IPS-18c (cell line): ENCODE data around the gene CARS1.

Experiments
- H3K4me3 ChIP-seq: 2 replicates; pipeline ENCODE4 v1.7.0; 2013; ENCODE audit warnings: low read depth, mild to moderate bottlenecking, low read length, moderate library complexity; ENCODE audit not compliant: insufficient read depth
- H3K9me3 ChIP-seq: one replicate; pipeline ENCODE4 v1.6.1; 2013; ENCODE audit warnings: mild to moderate bottlenecking, low read length, moderate library complexity; ENCODE audit not compliant: control insufficient read depth, insufficient read depth

CARS1 gene

DNA sequence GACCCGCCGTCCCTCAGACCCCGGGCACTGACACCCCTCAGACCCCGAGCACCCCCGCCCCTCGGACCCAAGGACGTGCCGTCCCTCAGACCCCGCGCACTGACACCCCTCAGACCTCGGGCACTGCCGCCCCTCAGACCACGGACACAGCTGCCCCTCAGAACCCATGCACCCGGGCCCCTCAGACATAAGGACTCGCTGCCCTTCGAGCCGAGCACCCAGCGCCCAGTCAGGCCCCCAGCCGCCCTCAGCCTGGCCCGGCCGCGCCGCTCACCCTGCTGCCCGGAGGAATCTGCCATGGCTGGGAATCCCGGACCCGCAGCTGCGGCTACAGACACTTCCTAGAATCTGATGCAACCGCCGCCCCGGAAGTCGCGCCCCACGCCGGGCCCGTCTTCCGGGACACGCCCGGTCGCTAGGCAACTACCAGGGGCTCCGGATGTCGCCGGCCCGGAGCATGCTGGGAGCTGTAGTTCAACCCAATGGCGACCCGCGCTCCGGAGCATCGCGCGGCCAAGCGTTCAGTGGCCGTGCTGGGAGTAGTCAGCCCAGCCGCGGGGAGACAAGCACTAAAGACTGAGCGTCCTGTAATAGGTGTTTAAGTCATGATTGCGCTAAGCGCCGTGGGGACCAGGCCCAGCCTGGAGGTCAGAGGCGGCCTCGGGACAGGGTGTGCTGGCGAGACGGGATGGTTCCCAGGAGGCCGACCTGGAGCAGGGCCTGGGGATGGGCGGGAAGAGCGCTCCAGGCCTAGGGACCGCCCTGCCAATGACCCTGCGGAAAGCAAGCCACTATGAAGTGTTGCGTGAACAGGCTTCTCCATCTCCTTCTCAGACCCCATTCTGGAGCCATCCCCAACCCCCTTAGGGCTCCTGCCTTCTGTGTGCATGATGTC is at the start of gene CARS1:
Gene CARS1 (minus strand): TSS at position 355 of the 895 bp plus-strand sequence. CDS start 56 bp downstream, at position 299.
- Histone ChIP-seq H3K4me3 (peak within 1 kb of the TSS; percentile 96), H3K9me3 (no peaks in the 10 kb centered on the region)

DNA sequence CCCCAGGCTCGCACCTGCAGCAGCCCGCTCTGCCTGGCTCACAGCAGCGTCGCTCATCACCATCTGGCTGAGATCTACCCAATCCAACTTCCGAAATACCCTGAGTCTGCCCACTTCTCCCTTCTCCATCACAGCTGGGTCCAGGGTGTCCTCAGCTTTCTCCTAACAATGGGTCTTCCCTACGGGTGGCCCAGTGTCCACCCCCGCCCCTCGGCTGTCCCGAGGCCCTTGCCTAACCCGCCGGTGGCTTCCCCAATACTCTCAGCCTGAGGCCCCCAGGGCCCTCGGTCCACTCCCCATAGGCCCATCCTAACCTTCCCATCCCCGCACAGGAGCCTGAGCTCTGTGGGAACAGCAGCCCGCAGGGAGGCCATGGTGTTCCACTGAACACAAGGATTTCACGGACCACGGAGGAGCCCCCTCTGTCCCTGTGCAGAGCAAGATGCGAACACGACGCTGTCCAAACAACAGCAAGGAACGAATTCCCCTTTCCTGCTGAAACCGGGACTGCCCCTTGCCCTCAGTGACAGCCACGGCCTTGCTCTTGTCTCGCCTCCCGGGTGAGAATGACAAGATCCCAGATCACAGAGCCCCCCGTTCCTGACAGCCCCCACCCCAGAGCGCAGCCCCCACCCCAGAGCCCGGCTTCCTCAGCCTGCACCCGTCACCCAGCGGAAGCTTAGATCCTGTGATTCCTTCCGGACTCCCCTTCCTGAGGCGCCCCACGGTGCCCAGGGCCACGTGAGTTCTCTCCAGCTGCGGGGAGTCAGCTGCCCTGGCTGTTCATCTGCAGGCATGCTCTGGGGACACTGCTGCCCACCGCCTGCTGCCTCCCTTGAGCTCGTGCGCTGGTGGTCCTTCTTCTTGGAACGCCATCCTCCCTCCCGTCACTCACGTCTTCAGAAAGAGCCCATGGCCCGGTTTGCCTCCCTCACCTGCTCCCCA is 48.8 kb upstream of the CARS1 start:
- Histone ChIP-seq H3K4me3 (no peak overlapping the region), H3K9me3 (peaks cover 2% of the 10 kb centered on the region)

DNA sequence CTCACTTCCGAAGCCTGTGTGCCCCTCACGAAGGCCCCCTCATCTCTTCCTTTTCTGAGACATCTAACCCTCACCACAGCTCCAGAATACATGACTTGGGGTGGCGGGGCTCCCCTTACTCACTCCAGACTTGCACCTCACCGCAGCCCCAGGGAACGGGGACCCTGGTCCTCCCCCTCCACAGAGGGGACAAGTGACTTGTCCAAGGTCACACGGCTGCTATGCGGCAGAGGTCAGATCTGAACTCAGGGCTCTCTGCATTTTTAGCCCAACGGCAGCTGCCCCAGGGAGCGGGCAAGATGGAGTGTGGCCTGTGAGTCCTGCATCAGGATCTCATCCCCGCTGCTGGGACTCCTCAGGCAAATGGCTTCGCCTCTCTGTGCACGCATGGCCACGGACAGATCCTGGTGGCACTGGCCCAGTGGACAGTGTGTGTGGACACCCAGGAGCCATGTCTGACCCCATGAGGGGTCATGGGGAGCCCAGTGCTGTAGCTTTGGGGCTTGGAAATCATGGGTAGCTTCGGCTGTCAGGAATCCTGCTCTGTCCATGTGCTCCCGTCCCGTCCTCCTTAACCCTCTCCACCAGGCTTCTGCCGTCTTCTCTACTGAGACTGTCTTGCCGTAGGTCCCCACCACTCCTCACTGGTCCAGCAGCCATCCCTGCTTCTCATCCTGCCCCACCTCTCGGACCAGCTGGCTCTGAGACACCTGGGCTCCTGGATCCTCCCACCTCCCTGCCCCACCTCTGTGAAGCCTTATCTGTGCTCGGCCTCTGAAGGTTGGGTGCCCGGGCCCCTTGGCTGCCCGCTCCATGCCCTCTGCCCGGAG is 48.0 kb upstream of the CARS1 start:
- no peak overlapping the region for H3K4me3 ChIP-seq
- peaks cover 2% of the 10 kb centered on the region for H3K9me3 ChIP-seq

DNA sequence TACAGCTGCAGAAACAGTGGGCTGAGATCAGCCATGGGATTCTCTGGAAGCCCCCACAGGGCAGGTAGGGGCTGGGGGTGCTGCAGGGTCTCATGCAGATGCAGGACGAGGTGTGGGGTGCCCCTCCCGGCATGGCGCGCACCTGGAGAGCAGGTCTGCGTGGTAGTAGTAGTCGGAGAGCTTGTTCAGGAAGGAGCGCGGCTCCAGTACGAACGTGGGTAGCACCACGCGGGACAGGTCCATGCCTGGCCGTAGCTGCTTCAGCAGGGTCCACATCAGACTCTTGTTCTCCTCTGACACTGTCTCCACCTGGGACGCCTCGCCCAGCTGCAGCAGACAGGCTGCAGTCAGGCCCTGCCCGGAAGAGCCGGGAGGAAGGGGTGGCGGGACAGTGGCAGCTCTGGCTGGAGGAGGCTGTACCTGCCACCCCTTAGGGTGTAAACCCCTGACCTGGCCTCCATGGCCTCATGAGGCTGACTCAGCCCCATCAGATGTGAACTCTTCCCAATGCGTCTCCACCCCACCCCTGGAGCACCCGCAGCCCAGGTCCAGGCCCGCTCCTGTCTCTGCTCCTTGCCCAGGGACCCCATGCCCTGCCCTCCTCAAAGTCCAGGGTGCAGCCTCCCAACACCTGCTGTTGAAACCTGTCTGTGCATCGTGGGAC is 47.0 kb upstream of the CARS1 start:
- peaks cover 2% of the 10 kb centered on the region for H3K9me3 ChIP-seq
- no peak overlapping the region for H3K4me3 ChIP-seq

DNA sequence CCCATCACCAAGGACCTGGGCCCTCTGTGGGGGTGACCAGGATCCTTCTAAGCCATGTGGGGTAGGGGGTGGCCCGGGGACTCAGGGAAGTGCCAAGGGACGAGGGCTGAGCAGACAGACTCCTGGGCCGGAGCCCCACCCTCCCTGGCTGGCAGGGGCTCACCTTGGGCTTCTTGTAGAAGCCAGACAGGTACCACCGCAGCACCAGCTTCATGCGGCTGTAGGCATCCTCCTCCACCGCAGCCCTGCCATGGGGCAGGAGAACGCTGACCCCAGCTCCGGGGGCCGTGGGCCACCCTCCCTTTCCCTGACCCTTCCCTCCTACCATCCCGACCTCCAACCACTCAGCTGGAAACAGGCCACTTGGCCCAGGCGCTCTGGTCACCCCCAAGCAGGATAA is 45.9 kb upstream of the CARS1 start:
- peaks cover 2% of the 10 kb centered on the region for H3K9me3 ChIP-seq
- H3K4me3 ChIP-seq = no peak overlapping the region

DNA sequence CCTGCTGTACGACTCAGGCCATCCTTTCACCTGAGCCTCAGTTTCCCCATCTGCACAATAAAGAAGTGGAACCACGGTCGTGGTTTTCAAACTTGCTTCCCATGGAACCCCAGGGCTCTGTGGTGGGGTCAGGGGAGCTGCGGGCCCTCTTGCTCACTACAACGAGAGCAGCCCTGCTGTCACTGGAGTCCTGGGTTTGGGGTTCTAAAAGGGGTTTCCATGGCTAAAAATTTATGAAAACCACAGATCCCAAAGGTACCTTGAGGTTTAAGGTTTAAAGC is 45.4 kb upstream of the CARS1 start:
- Histone ChIP-seq H3K4me3 (no peak overlapping the region), H3K9me3 (peaks cover under 1% of the 10 kb centered on the region)

DNA sequence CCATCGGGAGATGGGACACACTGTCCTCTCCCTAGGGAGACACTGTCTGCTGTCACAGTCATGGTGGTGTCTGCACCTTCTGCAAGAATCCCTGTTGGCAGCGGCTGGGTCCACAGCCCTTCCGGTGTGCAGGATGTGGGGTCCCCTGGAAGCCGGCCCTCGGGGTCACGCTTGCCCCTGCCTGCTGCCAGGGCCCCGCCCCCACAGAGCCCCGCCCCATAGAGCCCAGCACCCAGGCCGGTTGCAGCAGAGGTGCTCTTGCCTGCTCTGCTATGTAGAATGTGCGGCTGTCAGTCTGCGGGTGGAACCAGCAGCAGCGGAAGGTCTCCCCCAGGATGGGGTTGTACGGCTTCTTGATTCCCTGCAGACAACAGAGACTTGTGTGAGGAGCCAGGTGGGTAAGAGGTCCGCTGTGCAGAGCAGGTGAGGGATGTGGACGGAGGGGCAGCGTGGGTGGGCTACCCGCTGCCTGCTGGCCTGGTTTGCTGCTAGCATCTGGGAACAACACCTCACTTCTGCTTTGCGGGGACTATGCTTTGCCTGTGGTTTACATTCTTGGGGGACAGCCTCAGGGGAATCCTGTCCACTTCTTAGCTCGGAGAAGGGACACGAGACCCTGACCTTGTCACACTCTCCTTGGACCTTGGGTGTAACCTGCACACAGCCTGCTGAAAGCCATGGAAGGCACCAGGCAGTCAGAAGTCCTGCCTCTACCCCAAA is 44.9 kb upstream of the CARS1 start:
- H3K9me3 ChIP-seq = no peaks in the 10 kb centered on the region

DNA sequence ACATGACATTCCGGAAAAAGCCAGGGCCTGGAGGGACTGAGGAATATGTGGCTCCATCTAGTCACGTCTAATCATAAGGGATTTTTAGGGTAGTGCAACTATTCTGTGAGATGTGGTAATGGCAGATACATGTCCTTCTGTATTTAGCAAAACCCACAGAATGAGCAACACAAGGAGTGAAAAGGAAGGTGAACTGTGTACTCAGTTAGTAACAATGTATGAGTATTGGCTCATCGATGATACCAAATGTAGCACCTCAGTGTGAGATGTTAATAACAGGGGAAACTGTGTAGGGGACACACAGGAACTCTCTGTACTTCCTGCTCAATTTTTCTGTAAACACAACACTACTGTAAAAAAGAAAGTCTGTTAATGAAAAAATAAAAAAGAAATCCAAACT is 42.0 kb upstream of the CARS1 start:
- no peak overlapping the region for H3K4me3 ChIP-seq

More for the DNA sequence above, 44.9 kb upstream of the CARS1 start:
- H3K4me3 ChIP-seq = no peak overlapping the region

DNA sequence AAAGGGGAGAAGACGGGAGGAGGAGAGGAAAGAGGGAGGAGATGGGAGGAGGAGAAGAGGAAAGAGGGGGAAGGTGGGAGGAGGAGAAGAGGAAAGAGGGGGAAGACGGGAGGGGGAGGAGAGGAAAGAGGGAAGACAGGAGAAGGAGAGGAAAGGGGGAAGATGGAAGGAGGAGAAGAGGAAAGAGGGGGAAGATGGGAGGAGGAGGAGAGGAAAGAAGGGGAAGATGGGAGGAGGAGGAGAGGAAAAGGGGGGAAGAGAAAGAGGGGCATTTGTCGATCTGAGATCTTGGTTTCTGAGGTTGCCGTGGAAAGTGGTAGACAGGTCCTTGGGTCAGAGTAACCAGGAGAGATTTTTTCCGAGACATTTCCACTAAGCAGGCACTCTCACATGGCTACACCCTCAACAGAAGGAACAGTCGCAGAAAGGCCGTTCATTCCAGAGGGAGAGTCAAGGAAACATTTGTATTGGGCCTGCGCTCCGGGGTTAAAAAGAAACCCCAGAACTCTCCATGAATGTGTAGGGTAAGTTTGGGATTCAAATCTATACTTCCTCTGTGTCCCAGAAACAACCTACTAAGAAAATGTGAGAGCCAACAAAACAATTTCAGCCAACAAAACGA is 39.8 kb upstream of the CARS1 start:
- Histone ChIP-seq H3K9me3 (no peaks in the 10 kb centered on the region), H3K4me3 (no peak overlapping the region)

More for the DNA sequence above, 42.0 kb upstream of the CARS1 start:
- no peaks in the 10 kb centered on the region for H3K9me3 ChIP-seq

DNA sequence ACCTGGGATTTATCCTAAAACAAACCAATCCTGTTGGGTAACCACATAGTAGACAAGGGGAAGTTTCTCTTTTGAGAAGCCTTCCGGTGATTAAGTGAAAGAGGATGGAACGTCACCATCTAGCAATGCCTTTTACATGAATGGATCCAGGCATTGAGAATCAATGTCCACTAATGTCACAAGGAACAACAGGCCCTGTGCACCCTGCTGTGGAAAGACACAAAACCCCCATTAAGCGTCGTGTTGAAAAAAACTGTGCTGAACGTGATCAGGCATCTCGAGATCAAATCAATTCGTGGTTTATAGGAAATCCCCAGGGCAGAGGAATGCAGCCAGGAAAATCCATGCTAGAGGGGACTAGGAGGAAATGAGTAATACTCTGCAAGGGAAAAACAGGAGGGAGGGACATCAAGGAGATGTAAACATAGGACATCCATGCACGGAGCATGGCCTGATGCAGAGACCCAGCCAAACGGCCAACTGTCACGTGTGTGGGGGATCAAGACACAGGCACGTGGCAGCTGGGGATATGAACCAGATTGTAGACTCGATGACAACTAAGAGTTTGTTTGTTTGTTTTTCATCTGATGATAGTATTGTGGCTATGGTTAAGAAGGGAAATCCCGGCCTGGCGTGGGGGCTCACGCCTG is 38.6 kb upstream of the CARS1 start:
- Histone ChIP-seq H3K9me3 (no peaks in the 10 kb centered on the region), H3K4me3 (no peak overlapping the region)

DNA sequence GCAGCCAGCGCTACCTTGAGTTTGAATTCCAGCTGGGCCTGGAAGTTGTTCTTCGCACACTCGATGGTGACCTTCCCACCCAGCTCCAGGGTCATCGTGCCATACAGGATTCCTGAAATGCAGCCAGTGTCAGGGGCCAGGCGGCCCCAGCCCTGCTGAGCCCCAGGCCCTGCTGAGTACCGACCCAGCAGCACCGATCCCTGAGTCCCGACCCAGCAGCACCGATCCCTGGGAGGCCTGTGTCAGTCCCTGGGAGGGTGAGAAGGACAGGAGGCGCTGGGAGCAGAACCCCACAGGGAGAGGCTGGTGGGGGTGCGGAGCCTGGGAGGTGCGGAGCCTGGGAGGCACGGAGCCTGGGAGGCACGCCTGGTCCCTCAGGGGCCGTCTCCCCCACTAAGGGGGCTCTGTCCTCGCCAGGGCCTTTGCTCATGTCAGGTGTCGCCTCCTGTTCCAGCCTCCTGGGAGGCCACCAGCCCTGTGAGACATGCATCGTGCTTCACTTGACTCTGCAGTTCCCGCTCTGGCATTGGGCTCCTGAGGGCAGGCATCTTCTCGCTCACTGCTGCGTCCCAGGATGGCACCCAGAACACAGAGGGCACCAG is 37.1 kb upstream of the CARS1 start:
- H3K4me3 ChIP-seq = no peak overlapping the region
- H3K9me3 ChIP-seq = no peaks in the 10 kb centered on the region

DNA sequence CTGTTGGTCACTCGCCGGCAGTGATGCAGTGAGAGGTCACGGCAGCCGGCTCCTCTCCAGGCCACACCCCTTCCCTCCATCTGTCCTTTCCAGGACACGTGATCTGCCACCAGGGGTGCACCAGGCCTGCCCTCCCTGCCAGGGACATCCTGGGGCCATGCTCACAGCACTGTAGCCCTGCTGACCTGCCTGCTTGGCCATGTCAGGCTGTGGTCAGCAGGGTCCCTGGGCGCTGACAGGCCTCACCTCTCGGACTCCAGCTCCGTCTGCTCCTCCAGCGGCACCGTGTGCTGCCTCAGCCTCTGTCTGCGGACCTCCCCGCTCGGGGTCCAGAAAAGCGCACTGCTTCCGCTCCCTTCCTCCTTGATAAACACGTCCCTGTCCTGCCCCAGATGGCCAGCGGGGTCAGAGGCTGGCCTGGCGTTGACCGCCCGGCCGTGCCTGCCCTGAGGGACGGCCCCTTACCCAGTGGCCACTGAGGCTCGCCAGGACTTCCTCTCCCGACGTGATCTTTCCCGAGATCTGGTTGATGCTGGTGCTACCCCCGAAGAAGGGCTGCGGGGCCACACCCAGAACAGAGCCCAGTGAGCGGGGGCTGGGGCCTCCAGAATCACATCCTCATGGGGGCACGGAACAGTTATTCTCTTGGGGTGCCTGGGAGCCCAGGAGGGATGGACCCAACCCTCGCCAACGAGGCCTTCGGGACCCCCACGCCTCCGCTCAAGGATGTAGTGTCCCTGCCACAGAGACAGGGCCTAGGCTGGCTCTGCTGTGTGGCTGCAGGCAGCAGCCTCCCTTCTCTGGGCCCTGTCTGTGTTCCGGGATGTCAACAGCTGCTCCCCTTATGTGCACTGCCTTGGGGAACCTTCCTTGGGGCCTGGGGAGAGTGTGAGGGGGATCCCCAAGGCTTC is 36.3 kb upstream of the CARS1 start:
- Histone ChIP-seq H3K9me3 (no peaks in the 10 kb centered on the region), H3K4me3 (no peak overlapping the region)

DNA sequence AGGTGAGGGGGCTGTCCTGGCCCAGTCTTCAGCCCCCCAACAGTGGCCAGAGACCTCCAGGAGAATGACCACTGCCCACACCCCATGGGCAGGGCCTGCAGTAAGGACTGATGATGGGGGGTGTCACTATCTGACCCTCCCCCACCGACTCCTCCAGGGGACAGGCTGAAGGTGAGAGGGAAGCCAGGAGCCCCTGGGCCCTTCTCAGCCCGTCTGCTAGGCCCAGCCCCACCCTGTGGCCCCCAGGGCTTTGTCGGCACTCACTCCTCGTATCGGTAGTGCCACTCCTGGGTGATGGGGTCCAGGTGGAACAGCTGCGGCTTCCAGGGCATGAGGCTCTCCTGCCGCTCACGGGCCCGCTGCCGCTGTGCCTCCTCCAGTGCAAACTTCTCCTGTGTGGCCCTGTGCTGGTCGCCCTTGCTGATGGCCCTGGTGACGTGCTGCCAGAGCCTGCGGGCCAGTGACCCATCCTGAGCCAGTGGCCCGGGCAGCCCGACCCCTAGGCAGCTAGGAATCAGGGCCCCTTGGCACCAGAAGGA is 35.4 kb upstream of the CARS1 start:
- H3K9me3 ChIP-seq = no peaks in the 10 kb centered on the region
- no peak overlapping the region for H3K4me3 ChIP-seq
